GM23338 (cell line): ENCODE results near the gene SERPINB13. TPM values are rescaled to one million over a fixed set of nuclear protein-coding genes. Genes with fewer than 3 reads are reported as not detected.

Experiments
- ATAC-seq: fragments of 200-7000 bp; cut with Tn5 transposase; 3 replicates; pipeline ENCODE4 v1.9.1; 2020
- DNase-seq: peaks from one replicate; pipeline ENCODE4 v3.0.0-alpha.2; 2015; ENCODE audit warnings: low spot score
- H2AFZ ChIP-seq: fragments of 200-600 bp; sonication (generic); 2 replicates; pipeline ENCODE4 v1.8.0; 2016; ENCODE audit warnings: antibody characterized with exemption, mild to moderate bottlenecking, moderate library complexity
- H3F3A ChIP-seq: fragments of 200-600 bp; sonication (generic); replicated peaks from 2 replicates; pipeline ENCODE4 v1.8.0; 2017; ENCODE audit warnings: antibody characterized with exemption, mixed run types, low read depth
- H3K27ac ChIP-seq: fragments of 200-600 bp; sonication (generic); 2 replicates; pipeline ENCODE4 v1.6.1; 2016; ENCODE audit warnings: low read depth
- H3K27me3 ChIP-seq: fragments of 200-600 bp; sonication (generic); 2 replicates; pipeline ENCODE4 v1.8.0; 2016; ENCODE audit warnings: mild to moderate bottlenecking, mixed run types, moderate library complexity; ENCODE audit not compliant: insufficient read depth
- H3K36me3 ChIP-seq: fragments of 200-600 bp; sonication (generic); 2 replicates; pipeline ENCODE4 v1.8.0; 2016; ENCODE audit warnings: mild to moderate bottlenecking; ENCODE audit not compliant: insufficient read depth
- H3K4me1 ChIP-seq: fragments of 200-600 bp; sonication (generic); 2 replicates; pipeline ENCODE4 v1.8.0; 2016; ENCODE audit warnings: mild to moderate bottlenecking, moderate library complexity; ENCODE audit not compliant: insufficient read depth
- H3K4me2 ChIP-seq: fragments of 200-600 bp; sonication (generic); 2 replicates; pipeline ENCODE4 v1.7.1; 2017; ENCODE audit warnings: mixed run types
- H3K4me3 ChIP-seq: fragments of 200-600 bp; sonication (generic); 2 replicates; pipeline ENCODE4 v1.6.1; 2016; ENCODE audit warnings: mixed run types
- H3K79me2 ChIP-seq: fragments of 200-600 bp; sonication (generic); replicated peaks from 2 replicates; pipeline ENCODE4 v1.8.0; 2017; ENCODE audit warnings: mild to moderate bottlenecking; ENCODE audit not compliant: insufficient read depth
- H3K9me2 ChIP-seq: fragments of 200-600 bp; sonication (generic); 2 replicates; pipeline ENCODE4 v1.8.0; 2017; ENCODE audit not compliant: insufficient read depth
- H4K20me1 ChIP-seq: fragments of 200-600 bp; sonication (generic); replicated peaks from 2 replicates; pipeline ENCODE4 v1.8.0; 2017; ENCODE audit warnings: mild to moderate bottlenecking; ENCODE audit not compliant: insufficient read depth
- H3K27ac Mint-ChIP-seq: 2 replicates; pipeline ENCODE4 v1.8.0; 2020; ENCODE audit warnings: inconsistent platforms, mild to moderate bottlenecking, moderate library complexity, mixed read lengths
- H3K27me3 Mint-ChIP-seq: 3 replicates; pipeline ENCODE4 v1.8.0; 2022; ENCODE audit warnings: low read depth, mild to moderate bottlenecking, moderate library complexity, mixed read lengths, inconsistent platforms; ENCODE audit not compliant: insufficient read depth, poor library complexity
- H3K36me3 Mint-ChIP-seq: 3 replicates; pipeline ENCODE4 v1.8.0; 2021; ENCODE audit warnings: low read depth, mild to moderate bottlenecking, inconsistent platforms, moderate library complexity, mixed read lengths
- H3K4me1 Mint-ChIP-seq: 3 replicates; pipeline ENCODE4 v1.8.0; 2020; ENCODE audit warnings: mild to moderate bottlenecking, inconsistent platforms, mixed read lengths
- H3K4me3 Mint-ChIP-seq: 3 replicates; pipeline ENCODE4 v1.8.0; 2021; ENCODE audit warnings: moderate library complexity, mild to moderate bottlenecking, inconsistent platforms, mixed read lengths
- H3K9me3 Mint-ChIP-seq: 3 replicates; pipeline ENCODE4 v1.8.0; 2020; ENCODE audit warnings: moderate library complexity, mild to moderate bottlenecking, inconsistent platforms, mixed read lengths
- EZH2 ChIP-seq: fragments of 200-600 bp; sonication (generic); IDR thresholded peaks from one replicate; pipeline ENCODE4 v1.8.0; 2017; ENCODE audit warnings: antibody characterized with exemption, mild to moderate bottlenecking, low read depth; ENCODE audit not compliant: unreplicated experiment
- NANOG ChIP-seq: IDR thresholded peaks from 2 replicates; pipeline ENCODE4 v1.6.1; 2016; ENCODE audit warnings: antibody characterized with exemption, borderline replicate concordance
- STAT1 ChIP-seq: IDR thresholded peaks from one replicate; pipeline ENCODE4 v1.6.1; 2016; ENCODE audit warnings: antibody characterized with exemption; ENCODE audit not compliant: unreplicated experiment
- ZNF114 ChIP-seq: fragments of 250-450 bp; sonication (Bioruptor Pico); IDR thresholded peaks from 2 replicates; pipeline ENCODE4 v1.5.0; 2020; ENCODE audit warnings: mild to moderate bottlenecking, moderate library complexity
- polyA plus RNA-seq: library from polyadenylated mRNA; unstranded; fragments of >200 nt; fragmentation: Nextera tagmentation; extraction: Ambion mirVana; gene quantifications from 2 replicates; pipeline ENCODE4 v1.2.1, GENCODE V29; 2016
- total RNA-seq: library from RNA; depleted of rRNA; stranded (reverse); fragments of >200 nt; shearing (Covaris generic); gene quantifications from 2 replicates; pipeline ENCODE4 v1.2.3, GENCODE V29; 2014
- TF ChIP-seq, protein P1 (sequence below), 2 experiments: fragments of 200-600 bp in 1 of 2; sonication (generic) in 1 of 2; conservative IDR thresholded peaks; 2 replicates each; pipeline versions ENCODE4 v1.5.1 to v1.6.1; 2016 to 2017; ENCODE audit warnings: antibody characterized with exemption in 2 of 2, low read depth in 2 of 2, mild to moderate bottlenecking in 2 of 2, moderate library complexity in 1 of 2
- TF ChIP-seq, protein P2 (sequence below): fragments of 250-450 bp; sonication (Bioruptor Pico); IDR thresholded peaks from 2 replicates; pipeline ENCODE4 v1.5.0; 2020; ENCODE audit warnings: mild to moderate bottlenecking, moderate library complexity
- TF ChIP-seq, protein P3 (sequence below): IDR thresholded peaks from 2 replicates; pipeline ENCODE4 v1.6.1; 2016; ENCODE audit warnings: antibody characterized with exemption

The SERPINB13 gene
- total and polyA plus RNA-seq, 2 experiments from 2014 or later = not detected

DNA sequence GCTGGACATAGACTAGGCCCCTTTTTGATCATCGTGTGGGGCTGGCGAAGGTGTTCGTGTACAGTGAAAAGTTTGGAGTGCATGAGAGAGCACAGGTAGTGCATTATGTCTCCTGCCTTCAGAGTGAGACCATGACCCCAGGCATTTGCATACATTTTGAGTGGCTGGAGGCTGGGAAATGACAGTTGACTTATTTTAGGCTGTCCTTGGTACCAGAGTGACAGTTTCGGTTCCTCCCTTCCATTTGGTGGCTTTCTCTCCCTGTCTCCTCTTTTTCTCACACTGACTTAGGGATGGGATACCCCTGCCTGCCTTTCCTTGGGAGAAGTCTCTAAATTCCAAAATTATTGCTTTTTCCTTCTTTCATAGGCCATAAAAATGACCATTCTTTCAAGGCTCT, 24.9 kb upstream of the SERPINB13 start:
- H3K27me3 Mint-ChIP-seq = peaks cover 2% of the 10 kb centered on the region
- H3K27ac Mint-ChIP-seq = no peak overlapping the region
- no peaks in the 10 kb centered on the region for H4K20me1 ChIP-seq
- H3K4me1 Mint-ChIP-seq = no peaks in the 10 kb centered on the region
- H3K9me2 ChIP-seq = no peaks in the 10 kb centered on the region
- H3K9me3 Mint-ChIP-seq = no peaks in the 10 kb centered on the region
- no peaks in the 10 kb centered on the region for H3K4me1 ChIP-seq
- H3K36me3 ChIP-seq = no peaks in the 10 kb centered on the region
- no peak overlapping the region for H3K4me2 ChIP-seq
- no peaks in the 10 kb centered on the region for H3F3A ChIP-seq
- DNase-seq (no peak), ATAC-seq (no peak)
- no peaks in the 10 kb centered on the region for H3K79me2 ChIP-seq
- H3K4me3 ChIP-seq = no peak overlapping the region
- H3K27ac ChIP-seq = no peak overlapping the region
- H3K36me3 Mint-ChIP-seq = no peaks in the 10 kb centered on the region
- H2AFZ ChIP-seq = no peak overlapping the region
- TF ChIP-seq, protein P1, sequence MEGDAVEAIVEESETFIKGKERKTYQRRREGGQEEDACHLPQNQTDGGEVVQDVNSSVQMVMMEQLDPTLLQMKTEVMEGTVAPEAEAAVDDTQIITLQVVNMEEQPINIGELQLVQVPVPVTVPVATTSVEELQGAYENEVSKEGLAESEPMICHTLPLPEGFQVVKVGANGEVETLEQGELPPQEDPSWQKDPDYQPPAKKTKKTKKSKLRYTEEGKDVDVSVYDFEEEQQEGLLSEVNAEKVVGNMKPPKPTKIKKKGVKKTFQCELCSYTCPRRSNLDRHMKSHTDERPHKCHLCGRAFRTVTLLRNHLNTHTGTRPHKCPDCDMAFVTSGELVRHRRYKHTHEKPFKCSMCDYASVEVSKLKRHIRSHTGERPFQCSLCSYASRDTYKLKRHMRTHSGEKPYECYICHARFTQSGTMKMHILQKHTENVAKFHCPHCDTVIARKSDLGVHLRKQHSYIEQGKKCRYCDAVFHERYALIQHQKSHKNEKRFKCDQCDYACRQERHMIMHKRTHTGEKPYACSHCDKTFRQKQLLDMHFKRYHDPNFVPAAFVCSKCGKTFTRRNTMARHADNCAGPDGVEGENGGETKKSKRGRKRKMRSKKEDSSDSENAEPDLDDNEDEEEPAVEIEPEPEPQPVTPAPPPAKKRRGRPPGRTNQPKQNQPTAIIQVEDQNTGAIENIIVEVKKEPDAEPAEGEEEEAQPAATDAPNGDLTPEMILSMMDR (conservative IDR thresholded peaks at IDR 0.05; ENCODE audit: low read depth in 2 of 2) = no peak
- TF ChIP-seq ZNF114 = no peak
- no peak for TF ChIP-seq EZH2
- no peak for TF ChIP-seq STAT1
- TF ChIP-seq NANOG = no peak
- TF ChIP-seq, protein P2, sequence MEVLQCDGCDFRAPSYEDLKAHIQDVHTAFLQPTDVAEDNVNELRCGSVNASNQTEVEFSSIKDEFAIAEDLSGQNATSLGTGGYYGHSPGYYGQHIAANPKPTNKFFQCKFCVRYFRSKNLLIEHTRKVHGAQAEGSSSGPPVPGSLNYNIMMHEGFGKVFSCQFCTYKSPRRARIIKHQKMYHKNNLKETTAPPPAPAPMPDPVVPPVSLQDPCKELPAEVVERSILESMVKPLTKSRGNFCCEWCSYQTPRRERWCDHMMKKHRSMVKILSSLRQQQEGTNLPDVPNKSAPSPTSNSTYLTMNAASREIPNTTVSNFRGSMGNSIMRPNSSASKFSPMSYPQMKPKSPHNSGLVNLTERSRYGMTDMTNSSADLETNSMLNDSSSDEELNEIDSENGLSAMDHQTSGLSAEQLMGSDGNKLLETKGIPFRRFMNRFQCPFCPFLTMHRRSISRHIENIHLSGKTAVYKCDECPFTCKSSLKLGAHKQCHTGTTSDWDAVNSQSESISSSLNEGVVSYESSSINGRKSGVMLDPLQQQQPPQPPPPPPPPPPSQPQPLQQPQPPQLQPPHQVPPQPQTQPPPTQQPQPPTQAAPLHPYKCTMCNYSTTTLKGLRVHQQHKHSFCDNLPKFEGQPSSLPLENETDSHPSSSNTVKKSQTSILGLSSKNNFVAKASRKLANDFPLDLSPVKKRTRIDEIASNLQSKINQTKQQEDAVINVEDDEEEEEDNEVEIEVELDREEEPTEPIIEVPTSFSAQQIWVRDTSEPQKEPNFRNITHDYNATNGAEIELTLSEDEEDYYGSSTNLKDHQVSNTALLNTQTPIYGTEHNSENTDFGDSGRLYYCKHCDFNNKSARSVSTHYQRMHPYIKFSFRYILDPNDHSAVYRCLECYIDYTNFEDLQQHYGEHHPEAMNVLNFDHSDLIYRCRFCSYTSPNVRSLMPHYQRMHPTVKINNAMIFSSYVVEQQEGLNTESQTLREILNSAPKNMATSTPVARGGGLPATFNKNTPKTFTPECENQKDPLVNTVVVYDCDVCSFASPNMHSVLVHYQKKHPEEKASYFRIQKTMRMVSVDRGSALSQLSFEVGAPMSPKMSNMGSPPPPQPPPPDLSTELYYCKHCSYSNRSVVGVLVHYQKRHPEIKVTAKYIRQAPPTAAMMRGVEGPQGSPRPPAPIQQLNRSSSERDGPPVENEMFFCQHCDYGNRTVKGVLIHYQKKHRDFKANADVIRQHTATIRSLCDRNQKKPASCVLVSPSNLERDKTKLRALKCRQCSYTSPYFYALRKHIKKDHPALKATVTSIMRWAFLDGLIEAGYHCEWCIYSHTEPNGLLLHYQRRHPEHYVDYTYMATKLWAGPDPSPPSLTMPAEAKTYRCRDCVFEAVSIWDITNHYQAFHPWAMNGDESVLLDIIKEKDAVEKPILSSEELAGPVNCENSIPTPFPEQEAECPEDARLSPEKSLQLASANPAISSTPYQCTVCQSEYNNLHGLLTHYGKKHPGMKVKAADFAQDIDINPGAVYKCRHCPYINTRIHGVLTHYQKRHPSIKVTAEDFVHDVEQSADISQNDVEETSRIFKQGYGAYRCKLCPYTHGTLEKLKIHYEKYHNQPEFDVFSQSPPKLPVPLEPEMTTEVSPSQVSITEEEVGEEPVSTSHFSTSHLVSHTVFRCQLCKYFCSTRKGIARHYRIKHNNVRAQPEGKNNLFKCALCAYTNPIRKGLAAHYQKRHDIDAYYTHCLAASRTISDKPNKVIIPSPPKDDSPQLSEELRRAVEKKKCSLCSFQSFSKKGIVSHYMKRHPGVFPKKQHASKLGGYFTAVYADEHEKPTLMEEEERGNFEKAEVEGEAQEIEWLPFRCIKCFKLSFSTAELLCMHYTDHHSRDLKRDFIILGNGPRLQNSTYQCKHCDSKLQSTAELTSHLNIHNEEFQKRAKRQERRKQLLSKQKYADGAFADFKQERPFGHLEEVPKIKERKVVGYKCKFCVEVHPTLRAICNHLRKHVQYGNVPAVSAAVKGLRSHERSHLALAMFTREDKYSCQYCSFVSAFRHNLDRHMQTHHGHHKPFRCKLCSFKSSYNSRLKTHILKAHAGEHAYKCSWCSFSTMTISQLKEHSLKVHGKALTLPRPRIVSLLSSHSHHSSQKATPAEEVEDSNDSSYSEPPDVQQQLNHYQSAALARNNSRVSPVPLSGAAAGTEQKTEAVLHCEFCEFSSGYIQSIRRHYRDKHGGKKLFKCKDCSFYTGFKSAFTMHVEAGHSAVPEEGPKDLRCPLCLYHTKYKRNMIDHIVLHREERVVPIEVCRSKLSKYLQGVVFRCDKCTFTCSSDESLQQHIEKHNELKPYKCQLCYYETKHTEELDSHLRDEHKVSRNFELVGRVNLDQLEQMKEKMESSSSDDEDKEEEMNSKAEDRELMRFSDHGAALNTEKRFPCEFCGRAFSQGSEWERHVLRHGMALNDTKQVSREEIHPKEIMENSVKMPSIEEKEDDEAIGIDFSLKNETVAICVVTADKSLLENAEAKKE (CRISPR knock-in tag) = no peak
- TF ChIP-seq, protein P3, sequence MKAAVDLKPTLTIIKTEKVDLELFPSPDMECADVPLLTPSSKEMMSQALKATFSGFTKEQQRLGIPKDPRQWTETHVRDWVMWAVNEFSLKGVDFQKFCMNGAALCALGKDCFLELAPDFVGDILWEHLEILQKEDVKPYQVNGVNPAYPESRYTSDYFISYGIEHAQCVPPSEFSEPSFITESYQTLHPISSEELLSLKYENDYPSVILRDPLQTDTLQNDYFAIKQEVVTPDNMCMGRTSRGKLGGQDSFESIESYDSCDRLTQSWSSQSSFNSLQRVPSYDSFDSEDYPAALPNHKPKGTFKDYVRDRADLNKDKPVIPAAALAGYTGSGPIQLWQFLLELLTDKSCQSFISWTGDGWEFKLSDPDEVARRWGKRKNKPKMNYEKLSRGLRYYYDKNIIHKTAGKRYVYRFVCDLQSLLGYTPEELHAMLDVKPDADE = no peak
- H3K4me3 Mint-ChIP-seq = no peak overlapping the region
- no peaks in the 10 kb centered on the region for H3K27me3 ChIP-seq
